ENCODE data around the gene COG7.

The COG7 gene

DNA sequence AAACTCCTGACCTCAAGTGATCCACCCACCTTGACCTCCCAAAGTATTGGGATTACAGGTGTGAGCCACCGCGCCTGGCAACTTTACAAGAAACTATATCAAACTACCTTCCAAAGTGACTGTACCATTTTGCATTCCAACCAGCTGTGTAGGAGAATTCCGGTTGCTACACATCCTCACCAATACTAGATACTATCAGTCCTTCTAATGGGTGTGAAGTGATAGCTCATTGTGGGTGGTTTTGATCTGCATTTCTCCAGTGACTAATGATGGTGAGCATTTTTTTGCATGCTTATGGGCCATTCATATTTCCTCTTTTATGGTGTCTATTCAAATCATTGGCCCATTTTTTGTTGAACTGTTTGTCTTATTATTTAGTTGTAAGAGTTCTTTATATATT, 113.2 kb downstream of the COG7 start:
- ATAC-seq = no peak

More for the DNA sequence above, 113.2 kb downstream of the COG7 start:
- TF ChIP-seq OSR1 (CRISPR knock-in tag; IDR thresholded peaks at IDR 0.05) = no peak
- no peak for TF ChIP-seq RARB (CRISPR knock-in tag; IDR thresholded peaks at IDR 0.05)
- TF ChIP-seq, protein P1, sequence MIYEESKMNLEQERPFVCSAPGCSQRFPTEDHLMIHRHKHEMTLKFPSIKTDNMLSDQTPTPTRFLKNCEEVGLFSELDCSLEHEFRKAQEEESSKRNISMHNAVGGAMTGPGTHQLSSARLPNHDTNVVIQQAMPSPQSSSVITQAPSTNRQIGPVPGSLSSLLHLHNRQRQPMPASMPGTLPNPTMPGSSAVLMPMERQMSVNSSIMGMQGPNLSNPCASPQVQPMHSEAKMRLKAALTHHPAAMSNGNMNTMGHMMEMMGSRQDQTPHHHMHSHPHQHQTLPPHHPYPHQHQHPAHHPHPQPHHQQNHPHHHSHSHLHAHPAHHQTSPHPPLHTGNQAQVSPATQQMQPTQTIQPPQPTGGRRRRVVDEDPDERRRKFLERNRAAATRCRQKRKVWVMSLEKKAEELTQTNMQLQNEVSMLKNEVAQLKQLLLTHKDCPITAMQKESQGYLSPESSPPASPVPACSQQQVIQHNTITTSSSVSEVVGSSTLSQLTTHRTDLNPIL (CRISPR knock-in tag; IDR thresholded peaks at IDR 0.05; ENCODE audit: low read depth) = no peak
- TF ChIP-seq ZC3H10 (CRISPR knock-in tag; IDR thresholded peaks at IDR 0.05) = no peak
- no peak for TF ChIP-seq GLIS3 (CRISPR knock-in tag; IDR thresholded peaks at IDR 0.05)
- TF ChIP-seq SNAI2 (CRISPR knock-in tag; IDR thresholded peaks at IDR 0.05) = no peak
- TF ChIP-seq TOX (CRISPR knock-in tag; IDR thresholded peaks at IDR 0.05; ENCODE audit: borderline replicate concordance) = no peak
- TF ChIP-seq ISL1 (CRISPR knock-in tag; IDR thresholded peaks at IDR 0.05) = no peak
